ENCODE data around the gene S100A7.
"Not testable (repeated sequence)": the region's sequence is repeated elsewhere in the genome, so short reads cannot be mapped to it uniquely, and the experiment has no call there.

Gene S100A7

DNA sequence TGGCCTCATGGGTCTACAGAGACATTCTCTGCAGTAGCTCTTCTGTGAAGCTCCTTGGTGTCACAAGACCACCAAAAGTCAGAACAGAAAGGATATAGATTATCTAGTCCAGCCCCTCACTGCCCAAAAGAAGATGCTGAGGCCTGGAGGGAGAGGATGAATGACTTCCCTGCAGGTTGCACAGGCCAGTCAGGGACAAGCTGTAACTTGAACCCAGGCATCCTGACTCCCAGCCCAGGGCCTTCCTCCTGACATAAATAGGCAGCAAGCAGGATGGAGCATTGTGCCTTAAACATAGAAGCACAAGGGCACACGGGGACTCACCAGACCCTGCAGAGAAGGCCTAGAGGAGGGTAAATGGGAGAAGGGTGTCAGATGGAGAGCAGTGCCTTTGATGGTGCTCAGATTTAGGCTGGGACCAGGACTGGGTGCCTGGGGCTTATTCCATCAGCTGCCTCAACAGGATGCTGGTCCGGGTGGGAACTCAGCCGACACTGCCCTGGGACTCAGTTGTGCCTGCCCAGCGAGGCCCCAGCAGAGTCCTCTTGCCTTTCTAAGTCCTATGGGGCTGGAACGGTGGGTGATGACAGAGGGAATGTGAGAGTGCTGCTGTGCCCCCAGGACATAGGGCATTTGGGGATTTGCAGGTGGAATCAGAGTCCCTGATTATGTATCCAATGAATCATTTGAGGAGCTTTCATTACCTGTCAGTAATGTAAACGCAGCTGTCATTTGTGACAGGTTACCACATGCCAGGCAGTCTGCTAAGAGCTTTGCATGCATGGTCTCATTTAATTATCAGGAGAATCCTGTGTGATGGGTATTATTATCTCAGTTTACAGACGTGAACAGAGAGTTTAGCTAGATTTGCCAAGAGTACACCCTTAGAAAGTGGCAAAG is 30.9 kb downstream of the S100A7 start:
- DNase-seq, result no peak

DNA sequence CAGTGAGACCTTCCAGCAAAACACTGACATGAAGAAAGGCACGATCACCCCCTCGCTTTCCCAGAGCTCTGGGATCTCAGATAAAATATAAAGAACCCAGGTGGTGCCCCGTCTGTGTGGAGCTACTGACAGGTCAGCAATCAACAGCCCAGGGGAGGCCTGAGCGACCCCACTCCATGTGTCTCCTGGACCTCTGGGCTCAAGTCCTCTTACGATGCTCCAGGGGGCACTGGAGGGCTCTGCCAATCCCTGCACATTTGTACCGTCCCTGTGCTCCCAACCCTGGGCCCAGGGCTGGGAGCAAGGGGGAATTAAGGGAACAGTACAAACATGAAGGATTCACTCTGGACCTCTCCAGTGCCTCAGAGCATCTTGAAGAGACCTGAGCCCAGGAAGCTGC is 31.7 kb downstream of the S100A7 start:
- no peak for DNase-seq

DNA sequence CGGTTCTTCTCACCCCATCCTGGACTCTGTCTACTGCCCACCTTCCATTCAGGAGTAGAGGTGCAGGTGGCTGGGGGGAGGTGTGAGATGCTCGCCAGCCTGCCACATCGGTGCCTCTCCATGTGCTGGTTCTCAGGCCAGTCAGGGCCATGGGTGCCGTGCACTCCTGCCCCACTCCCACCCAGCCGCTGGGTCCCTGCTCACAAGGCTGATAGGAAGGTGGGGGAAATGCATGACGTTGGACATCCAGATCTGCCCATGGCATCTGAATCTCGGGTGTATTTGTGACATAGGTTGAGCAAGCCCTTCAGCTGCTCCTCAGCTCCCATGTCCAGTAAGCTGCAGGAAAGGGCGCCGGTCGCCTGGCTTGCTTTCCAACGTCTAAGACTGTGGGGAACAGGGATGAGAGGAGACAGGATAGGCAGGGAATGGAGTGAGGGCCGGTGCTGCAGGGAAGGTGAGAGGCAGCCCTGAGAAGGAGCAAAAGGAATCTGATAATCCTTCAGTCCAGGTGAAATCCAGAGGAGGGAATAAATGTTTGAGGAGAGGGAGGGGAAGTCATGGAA is 32.3 kb downstream of the S100A7 start:
- no peak for DNase-seq

GRCh38 chr1:153426809-153427208 is 33.6 kb downstream of the S100A7 start:
- DNase-seq, result no peak

GRCh38 chr1:153422450-153423068 is 37.9 kb downstream of the S100A7 start:
- DNase-seq, result peak; percentile 56

- no peak for DNase-seq
Measured at GRCh38 chr1:153420306-153420705, 40.1 kb downstream of the S100A7 start.

- not testable (repeated sequence) for DNase-seq
Measured at GRCh38 chr1:153419436-153419793, 41.0 kb downstream of the S100A7 start.

GRCh38 chr1:153418758-153419435 is 41.6 kb downstream of the S100A7 start:
- DNase-seq, result not testable (repeated sequence)

DNA sequence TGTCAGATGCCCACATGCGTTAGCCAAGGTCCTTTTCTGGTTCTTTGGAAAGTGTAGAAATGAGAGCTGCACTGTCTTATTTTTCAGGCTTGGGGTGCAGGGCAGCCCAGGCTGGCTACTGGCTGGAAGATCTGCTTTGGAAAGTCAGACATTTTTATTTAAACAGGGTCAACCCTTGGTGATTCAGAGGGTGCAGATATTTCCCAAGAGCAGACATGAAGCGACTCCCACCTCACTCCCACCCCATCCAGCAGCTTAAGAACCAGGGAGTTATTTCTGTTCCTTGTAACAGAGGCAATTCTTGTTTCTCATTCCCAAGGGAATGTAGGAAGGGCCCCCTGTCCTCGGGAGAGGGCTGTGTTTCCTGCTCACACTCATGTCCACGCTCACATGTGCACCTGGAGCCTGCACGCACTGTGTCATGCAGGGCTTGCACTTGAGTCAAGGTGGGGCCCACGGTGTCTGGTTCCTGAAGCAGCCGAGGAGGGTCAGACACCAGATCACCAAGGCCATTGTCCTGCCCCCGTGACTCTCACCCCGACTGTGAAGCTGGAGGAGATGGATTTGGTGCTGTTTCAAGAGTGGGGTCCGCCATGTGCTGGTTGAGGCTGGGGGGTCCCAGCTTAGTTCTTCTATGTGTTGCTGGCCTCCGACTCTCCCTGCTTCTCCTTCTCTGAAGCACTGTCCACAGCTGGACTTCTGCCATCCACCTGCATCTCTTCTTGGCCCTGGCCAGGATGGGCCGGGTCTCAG is 43.1 kb downstream of the S100A7 start:
- no peak for DNase-seq

GRCh38 chr1:153415850-153416570 is 44.4 kb downstream of the S100A7 start, which contains the start of gene S100A7A:
TSS of gene S100A7A (plus strand) at chr1:153416520. CDS start at chr1:153418083, 1,563 bp downstream.
- DNase-seq, result no peak

DNA sequence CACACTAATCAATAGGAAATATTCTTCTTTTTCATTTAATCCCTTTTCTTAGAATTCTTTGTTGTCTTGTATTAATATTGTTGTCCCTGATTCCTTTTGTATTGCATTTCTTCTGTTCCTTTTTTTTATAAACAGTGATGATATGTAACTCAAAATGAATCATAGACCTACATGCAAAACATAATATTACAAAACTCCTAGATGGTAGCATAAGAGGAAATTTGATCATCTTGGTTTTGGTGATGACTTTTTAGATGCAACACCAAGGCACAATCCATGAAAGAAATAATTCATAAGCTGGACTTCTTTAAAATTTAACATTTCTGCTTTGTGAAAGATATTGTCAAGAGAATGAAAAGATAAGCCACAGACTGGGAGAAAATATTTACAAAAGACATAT is 46.5 kb downstream of the S100A7 start:
- DNase-seq, result peak; percentile 77
